ENCODE measurements around the gene CTXND2. TPM values are rescaled to one million over a fixed set of nuclear protein-coding genes. Genes with fewer than 3 reads are reported as not detected.

Gene CTXND2
- total RNA-seq, 1 experiment from 2014 or later = not detected

DNA sequence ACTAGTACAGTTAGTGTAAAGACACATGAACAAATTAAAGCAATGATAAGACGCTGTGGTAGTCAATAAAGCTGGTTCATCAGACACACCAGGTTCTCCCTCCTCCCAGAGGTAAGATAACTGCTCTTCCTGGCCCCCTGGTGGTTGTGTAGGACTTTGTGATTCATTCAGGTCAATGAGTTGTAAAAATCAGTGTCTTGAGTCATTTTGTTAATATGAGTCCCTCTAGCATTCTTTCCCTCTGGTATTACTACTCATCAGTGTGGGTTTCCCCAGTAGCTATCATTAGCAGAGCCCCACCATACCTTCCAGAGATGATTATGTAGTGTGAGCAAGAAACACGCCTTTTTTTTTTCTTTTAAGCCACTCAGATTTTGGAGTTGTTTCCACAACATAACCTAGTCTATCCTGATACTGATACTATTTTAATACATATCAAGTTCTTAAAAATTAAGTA is 35.6 kb downstream of the CTXND2 start:
- DNase-seq = peak; percentile 78 to 80
- ChIA-PET POLR2A (interaction anchor here (0.6 kb wide), 2 partner anchors 41 to 46 kb away, joined by 3 to 10 read pairs; partner anchors contain the start of gene ARNT), CTCF (interaction anchor here (0.6 to 1.4 kb wide), 6 partner anchors 37 to 361 kb away, joined by 3 to 6 read pairs (median 4); partner anchors contain the start of genes CERS2 and GOLPH3L)
- Mint-ChIP-seq H3K4me3 (ENCODE audit: unreplicated experiment) (no peak overlapping the region), H3K27me3 (ENCODE audit: insufficient read depth, unreplicated experiment) (no peaks in the 10 kb centered on the region), H3K36me3 (ENCODE audit: insufficient read depth, unreplicated experiment) (peaks cover 12% of the 10 kb centered on the region), H3K4me1 (ENCODE audit: low read depth, unreplicated experiment) (peaks cover 7% of the 10 kb centered on the region), H3K27ac (ENCODE audit: unreplicated experiment) (no peak overlapping the region), H3K9me3 (ENCODE audit: unreplicated experiment) (no peaks in the 10 kb centered on the region)
- Histone ChIP-seq H3K4me1 (no peaks in the 10 kb centered on the region; the same call in none of the 2 replicates), H3K36me3 (ENCODE audit: control insufficient read depth, insufficient read depth, low read length) (no peaks in the 10 kb centered on the region), H3K9me3 (no peaks in the 10 kb centered on the region), H3K4me3 (ENCODE audit: low read depth, low read length) (no peak overlapping the region), H3K27me3 (replicated peaks; ENCODE audit: control insufficient read depth, insufficient read depth, low read length) (no peaks in the 10 kb centered on the region)
- BruUV-seq (replicated peaks) = no TSS peak
- TF ChIP-seq, protein P1, sequence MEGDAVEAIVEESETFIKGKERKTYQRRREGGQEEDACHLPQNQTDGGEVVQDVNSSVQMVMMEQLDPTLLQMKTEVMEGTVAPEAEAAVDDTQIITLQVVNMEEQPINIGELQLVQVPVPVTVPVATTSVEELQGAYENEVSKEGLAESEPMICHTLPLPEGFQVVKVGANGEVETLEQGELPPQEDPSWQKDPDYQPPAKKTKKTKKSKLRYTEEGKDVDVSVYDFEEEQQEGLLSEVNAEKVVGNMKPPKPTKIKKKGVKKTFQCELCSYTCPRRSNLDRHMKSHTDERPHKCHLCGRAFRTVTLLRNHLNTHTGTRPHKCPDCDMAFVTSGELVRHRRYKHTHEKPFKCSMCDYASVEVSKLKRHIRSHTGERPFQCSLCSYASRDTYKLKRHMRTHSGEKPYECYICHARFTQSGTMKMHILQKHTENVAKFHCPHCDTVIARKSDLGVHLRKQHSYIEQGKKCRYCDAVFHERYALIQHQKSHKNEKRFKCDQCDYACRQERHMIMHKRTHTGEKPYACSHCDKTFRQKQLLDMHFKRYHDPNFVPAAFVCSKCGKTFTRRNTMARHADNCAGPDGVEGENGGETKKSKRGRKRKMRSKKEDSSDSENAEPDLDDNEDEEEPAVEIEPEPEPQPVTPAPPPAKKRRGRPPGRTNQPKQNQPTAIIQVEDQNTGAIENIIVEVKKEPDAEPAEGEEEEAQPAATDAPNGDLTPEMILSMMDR (IDR thresholded peaks at IDR 0.05; ENCODE audit: insufficient read depth in 1 of 2, low read depth in 1 of 2, low read length in 1 of 2, severe bottlenecking in 1 of 2, unreplicated experiment in 1 of 2) = peak; percentile 82 to 85
- intact Hi-C loops (cut with micrococcal nuclease; ENCODE audit: unreplicated experiment) = loop anchor here (5.0 to 10.0 kb wide), 2 partner anchors 70 to 298 kb away; partner anchors contain the start of gene ENSA

DNA sequence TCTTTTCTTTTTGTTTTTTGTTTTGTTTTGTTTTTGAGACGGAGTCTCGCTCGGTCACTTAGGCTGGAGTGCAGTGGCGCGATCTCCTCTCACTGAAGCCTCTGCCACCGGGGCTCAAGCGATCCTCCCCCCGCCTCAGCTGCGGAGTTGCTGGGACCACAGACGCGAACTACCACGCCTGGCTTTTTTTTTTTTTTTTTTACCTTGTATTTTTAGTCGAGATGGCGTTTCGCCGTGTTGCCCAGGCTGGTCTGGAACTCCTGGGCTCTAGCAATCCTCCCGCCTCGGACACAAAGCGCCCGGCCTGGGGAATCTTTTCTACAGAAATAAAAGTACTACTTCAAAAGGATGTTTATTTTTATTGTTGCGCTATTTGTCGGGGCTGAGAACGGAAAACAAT is 38.1 kb downstream of the CTXND2 start:
- Histone ChIP-seq H3K27me3 (replicated peaks; ENCODE audit: control insufficient read depth, insufficient read depth, low read length) (no peaks in the 10 kb centered on the region), H3K4me3 (ENCODE audit: low read depth, low read length) (peak overlapping the region; percentile 77; the same call in 1 of the 2 replicates), H3K9me3 (no peaks in the 10 kb centered on the region), H3K4me1 (no peaks in the 10 kb centered on the region; the same call in none of the 2 replicates), H3K36me3 (ENCODE audit: control insufficient read depth, insufficient read depth, low read length) (peaks cover 2% of the 10 kb centered on the region; the same call in 1 of the 2 replicates)
- no peaks in the 10 kb centered on the region for H3K27me3 Mint-ChIP-seq (ENCODE audit: insufficient read depth, unreplicated experiment)
- H3K4me1 Mint-ChIP-seq (ENCODE audit: low read depth, unreplicated experiment) = peaks cover 7% of the 10 kb centered on the region
- POLR2A ChIA-PET = no interaction called here
- H3K4me3 Mint-ChIP-seq (ENCODE audit: unreplicated experiment) = peak overlapping the region; percentile 92
- TF ChIP-seq, protein P1 (IDR thresholded peaks at IDR 0.05; ENCODE audit: insufficient read depth in 1 of 2, low read depth in 1 of 2, low read length in 1 of 2, severe bottlenecking in 1 of 2, unreplicated experiment in 1 of 2) = no peak
- peak overlapping the region; percentile 93 for H3K27ac Mint-ChIP-seq (ENCODE audit: unreplicated experiment)
- DNase-seq = no peak
- peaks cover 32% of the 10 kb centered on the region for H3K36me3 Mint-ChIP-seq (ENCODE audit: insufficient read depth, unreplicated experiment)
- CTCF ChIA-PET = interaction anchor here (1.0 kb wide), 1 partner anchor 56 kb away, joined by 4 read pairs; no protein-coding TSS in a partner anchor
- intact Hi-C loops (cut with micrococcal nuclease; ENCODE audit: unreplicated experiment) = loop anchor here (5.0 to 10.0 kb wide), 2 partner anchors 82 to 300 kb away; partner anchors contain the start of genes ENSA, MINDY1 and PRUNE1
- H3K9me3 Mint-ChIP-seq (ENCODE audit: unreplicated experiment) = no peaks in the 10 kb centered on the region
- BruUV-seq (replicated peaks) = no TSS peak

DNA sequence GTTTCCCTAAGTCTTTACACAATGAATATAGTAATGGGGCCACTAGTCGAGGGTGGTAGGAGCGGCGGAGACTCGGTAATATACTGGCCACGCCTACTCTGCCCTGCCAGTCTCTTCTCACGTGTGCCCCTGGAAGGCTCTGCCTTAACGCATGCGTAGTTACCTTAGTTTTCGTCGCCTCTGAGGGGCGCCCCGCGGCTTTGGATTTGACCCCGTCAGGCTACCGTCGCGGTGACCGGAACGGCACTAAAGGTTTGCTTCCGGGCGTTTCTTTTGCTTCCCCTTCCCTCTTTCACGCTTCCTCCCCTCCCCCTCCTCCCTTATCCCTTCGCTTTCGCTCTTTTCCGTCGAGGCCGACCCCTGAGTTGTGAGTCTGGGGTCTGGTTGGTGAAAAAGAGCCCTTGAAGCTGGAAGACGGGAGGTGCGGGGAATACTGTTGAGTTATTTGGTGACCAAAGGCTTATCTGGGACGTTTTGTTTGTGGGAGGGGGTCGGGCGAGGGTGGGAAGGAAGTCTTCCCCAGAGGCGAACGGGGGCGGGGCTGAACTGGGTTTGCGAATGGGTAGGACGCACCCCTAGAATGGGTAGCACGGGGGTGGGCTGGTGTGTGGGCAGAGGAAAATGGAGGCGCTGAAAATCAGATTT is 39.3 kb downstream of the CTXND2 start, which contains the start of gene SETDB1:
Gene SETDB1 (plus strand): TSS at position 267 of the 645 bp plus-strand sequence. CDS start 1,352 bp downstream, outside the sequence.
- Histone ChIP-seq H3K4me3 (ENCODE audit: low read depth, low read length) (peak within 1 kb of the TSS; percentile 77), H3K4me1 (no peaks in the 10 kb centered on the region; the same call in none of the 2 replicates), H3K27me3 (replicated peaks; ENCODE audit: control insufficient read depth, insufficient read depth, low read length) (no peaks in the 10 kb centered on the region), H3K9me3 (no peaks in the 10 kb centered on the region; the same call in 1 of the 2 replicates), H3K36me3 (ENCODE audit: control insufficient read depth, insufficient read depth, low read length) (peaks cover 2% of the 10 kb centered on the region)
- POLR2A ChIA-PET = no interaction called here
- CTCF ChIA-PET = interaction anchor here (1.0 kb wide), 1 partner anchor 55 kb away, joined by 4 read pairs; no protein-coding TSS in a partner anchor
- Mint-ChIP-seq H3K4me1 (ENCODE audit: low read depth, unreplicated experiment) (peaks cover 7% of the 10 kb centered on the region), H3K27me3 (ENCODE audit: insufficient read depth, unreplicated experiment) (no peaks in the 10 kb centered on the region), H3K4me3 (ENCODE audit: unreplicated experiment) (peak within 1 kb of the TSS; percentile 92), H3K9me3 (ENCODE audit: unreplicated experiment) (no peaks in the 10 kb centered on the region), H3K27ac (ENCODE audit: unreplicated experiment) (peak within 1 kb of the TSS; percentile 93), H3K36me3 (ENCODE audit: insufficient read depth, unreplicated experiment) (peaks cover 42% of the 10 kb centered on the region)
- BruUV-seq (replicated peaks) = no TSS peak
- TF ChIP-seq, protein P1 (IDR thresholded peaks at IDR 0.05; ENCODE audit: insufficient read depth in 1 of 2, low read depth in 1 of 2, low read length in 1 of 2, severe bottlenecking in 1 of 2, unreplicated experiment in 1 of 2) = no peak
- intact Hi-C loops (cut with micrococcal nuclease; ENCODE audit: unreplicated experiment) = loop anchor here (1.0 to 10.0 kb wide), 4 partner anchors 45 to 301 kb away; partner anchors contain the start of genes ARNT, ENSA, MINDY1 and PRUNE1
- peak; percentile 97 to 98 for DNase-seq
